Fibroblast of mammary gland (primary cell): ENCODE data around the gene B3GNT5.
A peak's percentile ranks its signal among the peaks of the same experiment; 100 is the strongest.

ENCODE experiments used
- DNase-seq: peaks from one replicate; pipeline ENCODE4 v3.0.0-alpha.2; 2010; ENCODE audit warnings: low read depth
- H3K4me3 ChIP-seq: 2 replicates; pipeline ENCODE4 v1.5.1; 2011; ENCODE audit warnings: low read depth, mild to moderate bottlenecking, low read length, moderate library complexity; ENCODE audit not compliant: control insufficient read depth
- CTCF ChIP-seq: conservative IDR thresholded peaks from 2 replicates; pipeline ENCODE4 v1.5.1; 2011; ENCODE audit warnings: low read depth, low read length, inconsistent platforms; ENCODE audit not compliant: control insufficient read depth, insufficient read depth

Gene B3GNT5

GRCh38 chr3:183252973-183253527 lies at the start of gene B3GNT5:
B3GNT5 (plus strand) TSS chr3:183253253; CDS start chr3:183269799, 16,546 bp downstream.
- DNase-seq, result peak; percentile 61
- TF ChIP-seq CTCF, result no peak
- peak within 1 kb of the TSS; percentile 75 for H3K4me3 ChIP-seq

- no peak overlapping the region for H3K4me3 ChIP-seq
- DNase-seq, result no peak
- TF ChIP-seq CTCF, result no peak
Observed at GRCh38 chr3:183203670-183204069, 49.4 kb upstream of the B3GNT5 start.

- no peak overlapping the region for H3K4me3 ChIP-seq
- no peak for DNase-seq
- TF ChIP-seq CTCF, result no peak
Observed at GRCh38 chr3:183208260-183208659, 44.8 kb upstream of the B3GNT5 start.

GRCh38 chr3:183208800-183209199 lies 44.3 kb upstream of the B3GNT5 start:
- no peak for DNase-seq
- no peak overlapping the region for H3K4me3 ChIP-seq
- TF ChIP-seq CTCF, result no peak

GRCh38 chr3:183210341-183210740 lies 42.7 kb upstream of the B3GNT5 start:
- TF ChIP-seq CTCF, result no peak
- DNase-seq, result no peak
- no peak overlapping the region for H3K4me3 ChIP-seq

GRCh38 chr3:183210862-183211341 lies 42.2 kb upstream of the B3GNT5 start:
- no peak overlapping the region for H3K4me3 ChIP-seq
- TF ChIP-seq CTCF, result no peak
- no peak for DNase-seq

GRCh38 chr3:183211352-183211751 lies 41.7 kb upstream of the B3GNT5 start:
- DNase-seq, result no peak
- no peak overlapping the region for H3K4me3 ChIP-seq
- TF ChIP-seq CTCF, result no peak
